NCI-H1417 (cell line): ENCODE results near the gene KIAA1143.

Experiments used
- DNase-seq, 3 experiments: peaks; one replicate each; lab custom pipeline; 2025; lab: John Stamatoyannopoulos, UW

Gene KIAA1143

GRCh38 chr3:44761424-44762169, at the start of gene KIAA1143, which contains the start of gene KIF15:
Gene KIAA1143, minus strand, starts transcription at chr3:44761619. Its CDS starts 17 bp downstream, at chr3:44761602.
Gene KIF15, plus strand, starts transcription at chr3:44761794. Its CDS starts 72 bp downstream, at chr3:44761866.
- DNase-seq: peak; percentile 87 to 95 (median 94)

GRCh38 chr3:44805960-44806359, 44.5 kb upstream of the KIAA1143 start:
- DNase-seq: no peak

- DNase-seq: no peak
These were observed 41.9 kb upstream of the KIAA1143 start for GRCh38 chr3:44803298-44803697.

GRCh38 chr3:44802011-44802410, 40.6 kb upstream of the KIAA1143 start:
- DNase-seq: no peak

DNA sequence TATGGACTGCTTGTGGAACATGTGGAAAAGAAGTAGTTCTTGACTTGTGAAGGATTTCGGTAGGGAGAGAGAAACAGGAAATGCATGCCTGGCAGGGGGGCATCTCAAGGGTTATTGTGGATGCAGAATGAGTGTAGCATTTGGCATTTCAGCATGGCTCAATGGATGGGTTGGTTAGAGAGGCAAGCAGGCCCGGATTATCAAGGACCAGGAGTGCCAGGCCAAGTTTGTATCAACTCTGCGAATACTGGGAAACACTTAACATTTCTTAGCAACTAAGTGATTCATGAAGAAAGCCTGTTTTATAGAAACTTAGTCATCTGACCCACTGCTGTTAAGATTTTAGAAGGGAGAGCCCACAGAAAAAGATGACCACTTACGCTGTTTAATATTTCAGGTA, 33.8 kb upstream of the KIAA1143 start:
- no peak for DNase-seq

GRCh38 chr3:44782891-44783290, 21.5 kb upstream of the KIAA1143 start:
- DNase-seq: no peak

GRCh38 chr3:44772099-44772442, 10.7 kb upstream of the KIAA1143 start:
- peak in 1 of 3 experiments; percentile 0 for DNase-seq

DNA sequence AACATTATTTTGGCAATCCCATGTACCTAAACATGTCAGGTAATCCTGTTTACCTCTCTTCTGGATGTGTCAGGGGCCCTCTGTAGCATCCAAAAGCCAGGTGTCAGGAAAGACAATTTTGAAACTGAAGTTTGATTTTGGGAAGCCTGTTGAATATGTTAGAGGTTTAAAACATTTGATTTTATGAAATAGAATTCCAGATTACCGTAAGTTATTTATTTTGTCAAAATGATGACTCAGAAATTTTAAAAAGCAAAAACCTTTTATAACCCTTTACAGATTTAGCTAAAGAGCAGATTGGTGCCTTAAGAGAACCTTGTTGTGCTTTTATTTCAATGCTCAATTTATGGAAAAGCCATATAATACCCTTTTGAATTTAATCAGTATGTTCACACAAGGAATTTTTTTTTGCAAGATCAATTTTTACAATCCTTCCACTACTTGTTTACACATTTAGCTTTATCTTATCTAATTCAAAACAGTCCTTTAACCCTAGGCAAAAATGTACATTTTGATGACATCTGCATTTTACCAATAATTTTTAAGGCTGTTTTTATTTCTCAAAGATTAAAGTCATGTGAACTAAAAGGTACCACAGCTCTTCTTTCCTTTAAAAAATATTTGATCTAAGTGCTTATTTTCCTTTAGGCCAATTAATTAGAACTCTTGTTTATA, 10.1 kb upstream of the KIAA1143 start:
- no peak for DNase-seq

GRCh38 chr3:44764248-44764647, 2.8 kb upstream of the KIAA1143 start:
- no peak for DNase-seq

DNA sequence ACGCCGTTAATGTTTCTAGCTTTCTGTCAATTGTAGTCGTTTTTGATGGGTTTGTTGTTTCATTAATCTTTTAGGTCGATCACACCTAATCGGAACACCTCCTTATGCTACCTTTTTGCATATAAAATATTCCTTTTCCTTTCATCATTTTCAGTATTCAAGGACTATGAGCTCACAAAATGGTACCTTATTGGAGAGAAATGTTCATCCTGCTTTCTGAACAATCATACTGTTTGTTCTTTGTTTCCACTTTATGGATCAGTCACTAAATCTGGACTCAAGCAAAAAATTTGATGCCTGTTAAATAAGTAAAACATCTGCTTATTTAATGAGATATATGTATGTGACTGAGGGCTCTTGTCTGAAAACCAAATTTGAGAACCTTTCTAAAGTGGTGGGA, 1.3 kb upstream of the KIAA1143 start:
- no peak for DNase-seq

DNA sequence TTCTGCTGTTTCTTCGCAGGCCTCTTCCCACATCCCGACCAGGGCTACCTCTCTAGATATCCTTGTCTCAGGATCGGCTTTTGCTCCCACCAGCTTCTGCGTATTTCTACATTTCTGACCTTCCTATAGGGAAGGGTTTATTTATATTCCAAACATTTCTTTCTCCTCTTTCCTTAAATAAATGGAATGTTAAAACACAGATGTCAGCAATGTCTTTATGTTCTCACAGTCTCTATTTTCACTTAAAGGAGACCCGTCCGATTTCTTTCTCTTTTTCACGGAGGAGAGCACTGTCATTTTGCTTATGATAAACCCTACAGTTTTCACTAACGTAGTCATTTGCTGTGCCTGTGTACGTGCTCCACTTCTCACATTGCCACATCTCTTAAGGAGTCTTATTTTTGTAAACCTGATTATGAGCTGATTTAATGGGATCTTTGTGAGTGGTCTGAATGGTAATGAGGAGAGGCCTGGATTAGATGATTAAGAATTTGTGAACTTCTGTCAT, 805 bp upstream of the KIAA1143 start:
- peak in 2 of 3 experiments; percentile 24 to 60 for DNase-seq

- no peak for DNase-seq
These were observed 357 bp downstream of the KIAA1143 start for GRCh38 chr3:44761101-44761423.

DNA sequence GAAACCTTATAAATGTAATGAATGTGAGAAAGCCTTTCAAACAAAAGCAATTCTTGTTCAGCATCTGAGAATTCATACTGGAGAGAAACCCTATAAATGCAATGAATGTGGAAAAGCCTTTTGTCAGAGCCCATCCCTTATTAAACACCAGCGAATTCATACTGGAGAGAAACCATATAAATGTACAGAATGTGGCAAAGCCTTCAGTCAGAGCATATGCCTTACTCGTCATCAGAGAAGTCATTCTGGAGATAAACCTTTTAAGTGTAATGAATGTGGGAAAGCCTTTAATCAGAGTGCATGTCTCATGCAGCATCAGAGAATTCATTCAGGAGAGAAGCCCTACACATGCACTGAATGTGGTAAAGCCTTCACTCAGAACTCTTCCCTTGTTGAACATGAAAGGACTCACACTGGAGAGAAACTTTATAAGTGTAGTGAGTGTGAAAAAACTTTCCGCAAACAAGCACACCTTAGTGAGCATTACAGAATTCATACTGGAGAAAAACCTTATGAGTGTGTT, 26.7 kb downstream of the KIAA1143 start:
- no peak for DNase-seq

DNA sequence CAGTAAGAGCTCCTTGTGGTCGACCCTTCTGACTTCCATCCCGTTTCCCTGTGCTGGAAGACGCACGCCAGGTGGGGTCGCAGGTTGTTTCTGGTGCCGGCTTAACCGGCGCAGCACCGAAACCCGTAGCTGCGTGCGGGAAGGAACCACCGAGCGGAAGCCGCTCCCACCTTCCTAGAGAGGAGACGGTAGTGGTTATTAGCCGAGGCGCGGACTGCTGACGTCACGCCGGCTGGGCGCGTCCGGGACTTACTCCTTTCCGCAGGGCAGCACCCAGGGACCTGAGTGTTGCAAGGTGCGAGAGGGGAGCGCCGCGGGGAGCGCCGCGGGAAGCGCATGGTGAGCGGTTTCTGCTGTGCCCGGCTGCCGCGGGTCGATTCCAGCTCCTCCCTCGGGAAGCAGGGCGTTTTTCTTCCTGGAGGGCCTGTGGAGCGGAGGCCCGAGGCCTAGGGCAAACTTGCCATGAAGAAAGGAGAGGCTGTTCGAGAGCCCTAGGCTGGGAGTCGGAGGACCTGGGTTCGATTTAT, 32.0 kb downstream of the KIAA1143 start, which contains the start of gene ZNF501:
Gene ZNF501 (plus strand): TSS at position 252 of the 527 bp plus-strand sequence. CDS start 4,787 bp downstream, outside the sequence.
- DNase-seq: peak; percentile 86 to 93 (median 88)

GRCh38 chr3:44722103-44722401, 39.4 kb downstream of the KIAA1143 start:
- DNase-seq: no peak

DNA sequence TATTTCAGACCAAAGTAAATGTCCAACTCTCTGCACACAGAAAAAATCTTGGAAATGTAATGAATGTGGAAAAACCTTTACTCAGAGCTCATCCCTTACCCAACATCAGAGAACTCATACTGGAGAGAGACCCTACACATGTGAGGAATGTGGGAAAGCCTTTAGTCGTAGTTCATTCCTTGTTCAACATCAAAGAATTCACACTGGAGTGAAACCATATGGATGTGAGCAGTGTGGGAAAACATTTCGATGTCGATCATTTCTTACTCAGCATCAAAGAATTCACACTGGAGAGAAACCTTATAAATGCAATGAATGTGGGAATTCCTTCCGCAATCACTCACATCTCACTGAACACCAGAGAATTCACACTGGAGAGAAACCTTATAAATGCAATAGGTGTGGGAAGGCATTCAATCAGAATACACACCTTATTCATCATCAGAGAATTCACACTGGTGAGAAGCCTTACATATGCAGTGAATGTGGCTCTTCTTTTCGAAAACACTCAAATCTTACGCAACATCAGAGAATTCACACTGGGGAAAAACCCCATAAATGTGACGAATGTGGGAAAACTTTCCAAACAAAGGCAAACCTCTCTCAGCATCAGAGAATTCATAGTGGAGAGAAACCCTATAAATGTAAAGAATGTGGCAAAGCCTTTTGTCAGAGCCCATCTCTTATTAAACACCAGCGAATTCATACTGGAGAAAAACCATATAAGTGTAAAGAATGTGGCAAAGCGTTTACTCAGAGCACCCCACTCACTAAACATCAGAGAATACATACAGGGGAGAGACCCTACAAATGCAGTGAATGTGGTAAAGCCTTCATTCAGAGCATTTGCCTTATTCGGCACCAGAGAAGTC, 40.0 kb downstream of the KIAA1143 start:
- DNase-seq: no peak

DNA sequence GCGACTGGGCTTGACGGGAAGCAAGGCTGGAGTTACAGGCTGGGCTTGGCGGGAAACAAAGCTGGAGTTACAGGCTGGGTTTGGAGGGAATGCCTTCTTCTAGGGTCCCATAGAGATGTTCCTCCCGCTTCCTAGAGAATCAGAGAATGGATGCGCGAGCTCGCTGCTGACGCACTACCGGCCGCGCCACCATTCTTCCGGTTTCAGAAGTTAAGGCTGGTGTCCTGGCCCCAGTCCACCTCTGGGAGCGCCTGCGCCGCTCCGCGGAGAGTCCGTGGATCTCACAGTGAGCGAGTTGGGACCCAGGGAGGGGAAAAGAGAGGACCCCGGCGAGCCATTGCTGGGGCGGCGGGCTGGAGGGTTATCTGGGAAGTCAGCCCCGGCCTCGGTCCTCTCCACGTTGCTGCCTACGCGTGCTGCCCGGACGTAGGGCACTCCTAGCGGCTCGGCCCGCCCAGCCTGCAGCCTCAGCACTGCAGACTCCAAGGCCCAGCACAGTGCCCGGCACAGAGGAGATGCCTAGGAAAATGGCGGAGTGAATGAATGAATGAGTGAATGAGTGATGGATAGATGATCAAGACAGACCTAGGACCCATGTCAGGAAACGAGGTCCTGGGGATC, 48.9 kb downstream of the KIAA1143 start, which contains the start of gene ZNF502:
Gene ZNF502 (plus strand): TSS at position 206 of the 621 bp plus-strand sequence. CDS start 7,602 bp downstream, outside the sequence.
- DNase-seq: peak in 1 of 3 experiments; percentile 54
